ENCODE measurements around the gene BAD. TPM values are rescaled to one million over a fixed set of nuclear protein-coding genes. Genes with fewer than 3 reads are reported as not detected.

BAD gene
- total and polyA plus RNA-seq, 2 donors, result 64.1 to 65.8 TPM

GRCh38 chr11:64233913-64234586 lies 50.4 kb downstream of the BAD start, which contains the start of gene VEGFB:
VEGFB (plus strand) TSS chr11:64234584; CDS start chr11:64234834, 250 bp downstream.
- peak in 1 of 9 donors; percentile 62 for DNase-seq (ENCODE audit: low read depth in 6 of 9, low spot score in 9 of 9)
- Histone ChIP-seq H3K4me1 (ENCODE audit: control insufficient read depth in 2 of 2, insufficient read depth in 2 of 2, low read length in 2 of 2) (peaks cover 22 to 76% of the 10 kb centered on the region in 2 donors), H3K4me3 (ENCODE audit: low read length in 2 of 2) (peak within 1 kb of the TSS; percentile 46 to 72), H3K27ac (ENCODE audit: low read depth in 1 of 2, low read length in 1 of 2) (peak within 1 kb of the TSS in 1 of 2 donors; percentile 54), H3K9me3 (ENCODE audit: control insufficient read depth in 2 of 2, insufficient read depth in 1 of 2, low read length in 1 of 2) (peaks cover 0 to 6% of the 10 kb centered on the region in 2 donors), H3K36me3 (ENCODE audit: control insufficient read depth in 2 of 2, insufficient read depth in 2 of 2, low read length in 1 of 2) (peaks cover 6 to 20% of the 10 kb centered on the region in 2 donors), H3K27me3 (ENCODE audit: control insufficient read depth in 2 of 2, insufficient read depth in 1 of 2, low read length in 1 of 2) (peaks cover 0 to 16% of the 10 kb centered on the region in 2 donors)
- WGBS, result 15% methylated on average over 52 of the region's 62 CpGs

DNA sequence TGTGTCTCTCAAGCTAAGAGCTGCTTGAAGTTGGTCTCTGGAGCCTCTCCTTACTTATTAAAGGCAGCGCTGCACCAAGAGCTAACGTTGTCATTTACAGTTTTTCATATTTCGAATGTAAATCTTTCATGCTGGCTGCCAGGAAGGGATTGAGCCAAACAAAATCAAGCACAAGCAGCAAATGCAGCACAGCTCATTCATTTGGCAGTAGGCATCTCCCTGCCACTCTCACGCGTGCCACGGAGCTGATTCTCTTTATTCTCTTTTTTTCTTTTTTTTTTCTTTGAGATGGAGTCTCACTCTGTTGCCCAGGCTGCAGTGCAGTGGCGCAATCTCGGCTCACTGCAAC lies 51.5 kb downstream of the BAD start:
- Histone ChIP-seq H3K4me3 (ENCODE audit: low read length in 2 of 2) (no peak overlapping the region), H3K9me3 (ENCODE audit: control insufficient read depth in 2 of 2, insufficient read depth in 1 of 2, low read length in 1 of 2) (peaks cover 0 to 6% of the 10 kb centered on the region in 2 donors), H3K36me3 (ENCODE audit: control insufficient read depth in 2 of 2, insufficient read depth in 2 of 2, low read length in 1 of 2) (peaks cover 6 to 12% of the 10 kb centered on the region in 2 donors), H3K4me1 (ENCODE audit: control insufficient read depth in 2 of 2, insufficient read depth in 2 of 2, low read length in 2 of 2) (peaks cover 23 to 66% of the 10 kb centered on the region in 2 donors), H3K27me3 (ENCODE audit: control insufficient read depth in 2 of 2, insufficient read depth in 1 of 2, low read length in 1 of 2) (peaks cover 0 to 16% of the 10 kb centered on the region in 2 donors), H3K27ac (ENCODE audit: low read depth in 1 of 2, low read length in 1 of 2) (no peak overlapping the region)
- no peak for DNase-seq (ENCODE audit: low read depth in 6 of 9, low spot score in 9 of 9)
- 97% methylated on average over 8 of the region's 8 CpGs for WGBS

GRCh38 chr11:64232182-64232966 lies 52.1 kb downstream of the BAD start:
- peaks cover 0 to 16% of the 10 kb centered on the region in 2 donors for H3K27me3 ChIP-seq (ENCODE audit: control insufficient read depth in 2 of 2, insufficient read depth in 1 of 2, low read length in 1 of 2)
- H3K9me3 ChIP-seq (ENCODE audit: control insufficient read depth in 2 of 2, insufficient read depth in 1 of 2, low read length in 1 of 2), result peaks cover 0 to 6% of the 10 kb centered on the region in 2 donors
- H3K4me1 ChIP-seq (ENCODE audit: control insufficient read depth in 2 of 2, insufficient read depth in 2 of 2, low read length in 2 of 2), result peaks cover 25 to 64% of the 10 kb centered on the region in 2 donors
- no peak overlapping the region for H3K4me3 ChIP-seq (ENCODE audit: low read length in 2 of 2)
- H3K36me3 ChIP-seq (ENCODE audit: control insufficient read depth in 2 of 2, insufficient read depth in 2 of 2, low read length in 1 of 2), result peaks cover 4 to 6% of the 10 kb centered on the region in 2 donors
- no peak overlapping the region for H3K27ac ChIP-seq (ENCODE audit: low read depth in 1 of 2, low read length in 1 of 2)
- 97% methylated on average over 15 of the region's 15 CpGs for whole genome bisulfite sequencing
- no peak for DNase-seq (ENCODE audit: low read depth in 6 of 9, low spot score in 9 of 9)

GRCh38 chr11:64231546-64231945 lies 52.9 kb downstream of the BAD start:
- H3K4me3 ChIP-seq (ENCODE audit: low read length in 2 of 2), result no peak overlapping the region
- DNase-seq (ENCODE audit: low read depth in 6 of 9, low spot score in 9 of 9), result no peak
- peaks cover 0 to 16% of the 10 kb centered on the region in 2 donors for H3K27me3 ChIP-seq (ENCODE audit: control insufficient read depth in 2 of 2, insufficient read depth in 1 of 2, low read length in 1 of 2)
- H3K4me1 ChIP-seq (ENCODE audit: control insufficient read depth in 2 of 2, insufficient read depth in 2 of 2, low read length in 2 of 2), result peaks cover 32 to 67% of the 10 kb centered on the region in 2 donors
- H3K36me3 ChIP-seq (ENCODE audit: control insufficient read depth in 2 of 2, insufficient read depth in 2 of 2, low read length in 1 of 2), result peaks cover 3% of the 10 kb centered on the region in 2 donors
- WGBS, result 93% methylated on average over 7 of the region's 7 CpGs
- no peak overlapping the region for H3K27ac ChIP-seq (ENCODE audit: low read depth in 1 of 2, low read length in 1 of 2)
- H3K9me3 ChIP-seq (ENCODE audit: control insufficient read depth in 2 of 2, insufficient read depth in 1 of 2, low read length in 1 of 2), result peaks cover 0 to 6% of the 10 kb centered on the region in 2 donors

GRCh38 chr11:64230985-64231365 lies 53.5 kb downstream of the BAD start:
- H3K4me1 ChIP-seq (ENCODE audit: control insufficient read depth in 2 of 2, insufficient read depth in 2 of 2, low read length in 2 of 2), result peaks cover 32 to 71% of the 10 kb centered on the region in 2 donors
- H3K27ac ChIP-seq (ENCODE audit: low read depth in 1 of 2, low read length in 1 of 2), result peak overlapping the region; percentile 77 to 94
- peak overlapping the region; percentile 64 to 75 for H3K4me3 ChIP-seq (ENCODE audit: low read length in 2 of 2)
- peaks cover 0 to 16% of the 10 kb centered on the region in 2 donors for H3K27me3 ChIP-seq (ENCODE audit: control insufficient read depth in 2 of 2, insufficient read depth in 1 of 2, low read length in 1 of 2)
- H3K36me3 ChIP-seq (ENCODE audit: control insufficient read depth in 2 of 2, insufficient read depth in 2 of 2, low read length in 1 of 2), result peaks cover 2 to 3% of the 10 kb centered on the region in 2 donors
- peaks cover 0 to 11% of the 10 kb centered on the region in 2 donors for H3K9me3 ChIP-seq (ENCODE audit: control insufficient read depth in 2 of 2, insufficient read depth in 1 of 2, low read length in 1 of 2)
- WGBS, result 4% methylated on average over 8 of the region's 8 CpGs
- DNase-seq (ENCODE audit: low read depth in 6 of 9, low spot score in 9 of 9), result peak in 1 of 9 donors; percentile 47

DNA sequence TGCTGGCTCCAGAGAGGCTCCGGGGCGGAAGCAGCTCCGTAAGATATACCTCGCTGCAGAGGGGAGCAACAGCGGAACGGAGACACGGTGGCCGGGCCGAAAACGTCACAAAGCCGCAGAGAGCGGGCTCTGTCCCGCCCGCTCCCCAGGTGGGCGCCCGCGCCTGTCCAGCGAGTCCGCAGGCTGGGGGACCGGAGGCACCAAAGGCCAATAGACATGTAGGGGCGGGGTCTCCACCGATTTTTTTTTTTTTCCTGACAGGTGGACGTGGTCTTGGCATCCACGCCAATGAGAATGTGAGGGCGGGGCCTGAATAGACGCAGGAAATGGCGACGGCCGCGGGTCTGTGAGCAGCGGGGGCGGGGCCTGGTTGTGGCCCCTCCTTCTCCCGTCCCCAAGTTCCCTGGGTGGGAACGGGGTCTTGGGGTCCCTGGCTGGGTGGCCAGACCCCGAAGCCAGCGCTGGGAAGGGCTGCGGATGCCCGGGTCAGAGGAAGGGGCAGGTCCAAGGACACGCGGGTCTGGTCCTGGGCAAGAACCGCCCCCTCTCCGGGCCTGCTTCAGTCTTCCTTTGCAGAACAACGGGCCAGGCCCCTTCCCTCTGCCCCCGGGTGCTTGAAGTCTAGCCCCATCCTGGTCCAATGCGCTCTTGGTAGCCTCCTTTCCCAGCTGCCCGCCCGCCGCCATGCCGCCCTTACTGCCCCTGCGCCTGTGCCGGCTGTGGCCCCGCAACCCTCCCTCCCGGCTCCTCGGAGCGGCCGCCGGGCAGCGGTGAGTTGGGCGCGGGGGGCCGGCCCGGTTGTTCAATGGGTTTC lies 54.1 kb downstream of the BAD start, which contains the start of gene DNAJC4:
Gene DNAJC4 (plus strand): TSS at position 378 of the 814 bp plus-strand sequence. CDS start 307 bp downstream, at position 685.
- peaks cover 0 to 3% of the 10 kb centered on the region in 2 donors for H3K36me3 ChIP-seq (ENCODE audit: control insufficient read depth in 2 of 2, insufficient read depth in 2 of 2, low read length in 1 of 2)
- peak within 1 kb of the TSS; percentile 77 to 94 for H3K27ac ChIP-seq (ENCODE audit: low read depth in 1 of 2, low read length in 1 of 2)
- WGBS, result under 1% methylated on average over 62 of the region's 62 CpGs
- DNase-seq (ENCODE audit: low read depth in 6 of 9, low spot score in 9 of 9), result peak in 6 of 9 donors; percentile 82 to 95 (median 85)
- H3K9me3 ChIP-seq (ENCODE audit: control insufficient read depth in 2 of 2, insufficient read depth in 1 of 2, low read length in 1 of 2), result peaks cover 0 to 11% of the 10 kb centered on the region in 2 donors
- peaks cover 0 to 16% of the 10 kb centered on the region in 2 donors for H3K27me3 ChIP-seq (ENCODE audit: control insufficient read depth in 2 of 2, insufficient read depth in 1 of 2, low read length in 1 of 2)
- H3K4me1 ChIP-seq (ENCODE audit: control insufficient read depth in 2 of 2, insufficient read depth in 2 of 2, low read length in 2 of 2), result peaks cover 32 to 70% of the 10 kb centered on the region in 2 donors
- peak within 1 kb of the TSS; percentile 64 to 75 for H3K4me3 ChIP-seq (ENCODE audit: low read length in 2 of 2)

DNA sequence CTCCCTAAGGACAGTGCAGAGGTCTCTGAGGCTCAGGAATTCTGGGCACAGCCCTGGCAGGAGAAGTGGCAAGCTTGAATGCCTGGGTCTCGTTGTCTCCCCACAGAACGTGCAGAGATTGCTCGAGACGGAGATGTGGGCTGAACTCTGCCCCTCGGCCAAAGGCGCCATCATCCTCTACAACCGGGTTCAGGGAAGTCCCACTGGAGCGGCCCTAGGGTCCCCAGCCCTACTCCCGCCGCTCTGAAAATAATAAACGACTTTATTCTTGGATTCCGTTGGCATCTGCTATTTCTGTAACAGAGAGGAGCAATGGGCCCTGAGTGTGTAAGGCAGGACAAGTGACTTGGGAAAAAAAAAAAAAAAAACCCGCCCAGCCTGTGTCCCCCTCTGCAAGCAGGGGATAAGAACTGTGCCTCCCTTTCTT lies 54.7 kb downstream of the BAD start:
- H3K36me3 ChIP-seq (ENCODE audit: control insufficient read depth in 2 of 2, insufficient read depth in 2 of 2, low read length in 1 of 2), result peaks cover 0 to 3% of the 10 kb centered on the region in 2 donors
- no peak for DNase-seq (ENCODE audit: low read depth in 6 of 9, low spot score in 9 of 9)
- H3K9me3 ChIP-seq (ENCODE audit: control insufficient read depth in 2 of 2, insufficient read depth in 1 of 2, low read length in 1 of 2), result peaks cover 0 to 11% of the 10 kb centered on the region in 2 donors
- peaks cover 0 to 13% of the 10 kb centered on the region in 2 donors for H3K27me3 ChIP-seq (ENCODE audit: control insufficient read depth in 2 of 2, insufficient read depth in 1 of 2, low read length in 1 of 2)
- WGBS, result 72% methylated on average over 13 of the region's 13 CpGs
- peak overlapping the region; percentile 64 to 75 for H3K4me3 ChIP-seq (ENCODE audit: low read length in 2 of 2)
- peak overlapping the region; percentile 77 to 94 for H3K27ac ChIP-seq (ENCODE audit: low read depth in 1 of 2, low read length in 1 of 2)
- peaks cover 32 to 71% of the 10 kb centered on the region in 2 donors for H3K4me1 ChIP-seq (ENCODE audit: control insufficient read depth in 2 of 2, insufficient read depth in 2 of 2, low read length in 2 of 2)

DNA sequence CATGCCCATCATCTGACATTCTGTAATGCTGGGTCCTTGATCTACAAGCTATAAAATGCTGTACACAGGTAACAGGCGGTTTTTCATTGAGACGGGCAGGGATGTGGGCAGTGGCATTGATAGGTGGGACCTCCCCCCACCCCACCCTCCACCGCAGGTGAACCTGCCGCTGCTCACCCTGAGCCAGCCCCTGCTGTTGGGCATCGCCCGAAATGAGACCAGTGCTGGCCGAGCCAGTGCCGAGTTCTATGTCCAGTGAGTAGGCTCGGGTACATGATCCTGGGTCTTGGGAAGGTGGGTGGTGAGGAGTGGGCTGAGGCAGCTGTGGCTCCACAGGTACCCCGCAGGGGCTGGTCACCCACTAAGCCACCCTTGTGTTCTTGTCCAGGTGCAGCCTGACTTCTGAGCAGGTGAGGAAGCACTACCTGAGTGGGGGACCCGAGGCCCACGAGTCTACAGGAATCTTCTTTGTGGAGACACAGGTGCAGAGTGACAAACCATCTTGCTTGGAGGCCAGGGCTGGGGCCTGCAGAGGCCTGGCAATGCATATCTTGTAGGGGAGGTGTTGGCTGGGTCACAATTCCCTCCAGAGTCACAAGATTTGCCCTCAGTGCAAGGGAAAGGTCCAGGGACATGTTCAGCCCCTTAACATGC lies 55.2 kb downstream of the BAD start:
- Histone ChIP-seq H3K4me1 (ENCODE audit: control insufficient read depth in 2 of 2, insufficient read depth in 2 of 2, low read length in 2 of 2) (peaks cover 32 to 73% of the 10 kb centered on the region in 2 donors), H3K36me3 (ENCODE audit: control insufficient read depth in 2 of 2, insufficient read depth in 2 of 2, low read length in 1 of 2) (peaks cover 0 to 5% of the 10 kb centered on the region in 2 donors), H3K27me3 (ENCODE audit: control insufficient read depth in 2 of 2, insufficient read depth in 1 of 2, low read length in 1 of 2) (peaks cover 0 to 13% of the 10 kb centered on the region in 2 donors), H3K9me3 (ENCODE audit: control insufficient read depth in 2 of 2, insufficient read depth in 1 of 2, low read length in 1 of 2) (peaks cover 0 to 11% of the 10 kb centered on the region in 2 donors), H3K27ac (ENCODE audit: low read depth in 1 of 2, low read length in 1 of 2) (peak overlapping the region; percentile 10 to 77), H3K4me3 (ENCODE audit: low read length in 2 of 2) (peak overlapping the region in 1 of 2 donors; percentile 75)
- 94% methylated on average over 12 of the region's 12 CpGs for WGBS
- DNase-seq (ENCODE audit: low read depth in 6 of 9, low spot score in 9 of 9), result no peak

Data from thymus (tissue), 11 donors.